Upper lobe of right lung (tissue), 1 donor: Measurements from ENCODE around the gene SBSN. TPM values are rescaled to one million over a fixed set of nuclear protein-coding genes. Genes with fewer than 3 reads are reported as not detected.

ENCODE experiments used
- ATAC-seq: fragments of 200-7000 bp; cut with Tn5 transposase; one replicate; pipeline ENCODE4 v1.9.1; 2020; ENCODE audit warnings: mild to moderate bottlenecking, moderate library complexity
- DNase-seq: peaks from one replicate; pipeline ENCODE4 v3.0.0-alpha.2; 2020
- H3K27ac ChIP-seq: fragments of 200-600 bp; one replicate; pipeline ENCODE4 v1.8.0; 2022
- H3K27me3 ChIP-seq: fragments of 200-600 bp; one replicate; pipeline ENCODE4 v1.8.0; 2022; ENCODE audit warnings: mild to moderate bottlenecking
- H3K36me3 ChIP-seq: fragments of 200-600 bp; one replicate; pipeline ENCODE4 v1.8.0; 2022
- H3K4me1 ChIP-seq: fragments of 200-600 bp; one replicate; pipeline ENCODE4 v1.8.0; 2022
- H3K4me3 ChIP-seq: fragments of 200-600 bp; one replicate; pipeline ENCODE4 v1.8.0; 2022; ENCODE audit warnings: mild to moderate bottlenecking
- H3K9me3 ChIP-seq: fragments of 200-600 bp; one replicate; pipeline ENCODE4 v1.8.0; 2022
- CTCF ChIP-seq: fragments of 200-600 bp; IDR thresholded peaks from one replicate; pipeline ENCODE4 v1.8.0; 2022; ENCODE audit warnings: antibody characterized with exemption
- intact Hi-C: fragments of 100-400 bp; cut with DNase I; formaldehyde crosslinking; loops from one replicate; pipeline ENCODE4 v1.11.0; 2022
- total RNA-seq: library from RNA; stranded (reverse); fragmentation: NEBNext Ultra II Directional; extraction: Animal tissue kit (Norgen Biotek cat#: 25700); gene quantifications from one replicate; pipeline ENCODE4 v1.2.1, GENCODE V29; 2021
- donor health status: DM: no; HTN: yes; CAD: no; lungs with severe emphysema.

Gene SBSN
- total RNA-seq, 1 donor from 2014 or later = not detected

- no peaks in the 10 kb centered on the region for H3K4me1 ChIP-seq
- no peak for TF ChIP-seq CTCF
- ATAC-seq (no peak), DNase-seq (no peak)
- H3K27me3 ChIP-seq = peaks cover 5% of the 10 kb centered on the region
- intact Hi-C loops = no loop called here
- H3K4me3 ChIP-seq = no peak overlapping the region
- no peaks in the 10 kb centered on the region for H3K36me3 ChIP-seq
- H3K9me3 ChIP-seq = no peaks in the 10 kb centered on the region
- no peak overlapping the region for H3K27ac ChIP-seq
These were observed 22.1 kb downstream of the SBSN start for GRCh38 chr19:35506011-35506410.

GRCh38 chr19:35502751-35503150 is 25.4 kb downstream of the SBSN start:
- no peak for TF ChIP-seq CTCF
- H3K27ac ChIP-seq = no peak overlapping the region
- ATAC-seq (no peak), DNase-seq (no peak)
- no peaks in the 10 kb centered on the region for H3K9me3 ChIP-seq
- no peaks in the 10 kb centered on the region for H3K4me1 ChIP-seq
- no peaks in the 10 kb centered on the region for H3K36me3 ChIP-seq
- H3K4me3 ChIP-seq = no peak overlapping the region
- intact Hi-C loops = no loop called here
- no peaks in the 10 kb centered on the region for H3K27me3 ChIP-seq

- TF ChIP-seq CTCF = no peak
- ATAC-seq = no peak
These were observed 26.4 kb downstream of the SBSN start for GRCh38 chr19:35501684-35502083.

GRCh38 chr19:35500611-35501010 is 27.5 kb downstream of the SBSN start:
- TF ChIP-seq CTCF = no peak
- intact Hi-C loops = no loop called here
- Histone ChIP-seq H3K4me1 (no peaks in the 10 kb centered on the region), H3K27me3 (no peaks in the 10 kb centered on the region), H3K27ac (no peak overlapping the region), H3K36me3 (no peaks in the 10 kb centered on the region), H3K4me3 (no peak overlapping the region), H3K9me3 (no peaks in the 10 kb centered on the region)
- no peak for ATAC-seq
- DNase-seq = no peak

More at GRCh38 chr19:35501684-35502083, 26.4 kb downstream of the SBSN start:
- Histone ChIP-seq H3K27ac (no peak overlapping the region), H3K4me1 (no peaks in the 10 kb centered on the region), H3K27me3 (no peaks in the 10 kb centered on the region), H3K4me3 (no peak overlapping the region), H3K36me3 (no peaks in the 10 kb centered on the region), H3K9me3 (no peaks in the 10 kb centered on the region)
- no peak for DNase-seq
- intact Hi-C loops = no loop called here

GRCh38 chr19:35498984-35499527 is 29.1 kb downstream of the SBSN start:
- no peak for TF ChIP-seq CTCF
- Histone ChIP-seq H3K4me3 (no peak overlapping the region), H3K9me3 (no peaks in the 10 kb centered on the region), H3K4me1 (peaks cover 3% of the 10 kb centered on the region), H3K27me3 (no peaks in the 10 kb centered on the region), H3K27ac (no peak overlapping the region), H3K36me3 (no peaks in the 10 kb centered on the region)
- intact Hi-C loops = loop anchor here (10.0 kb wide), 1 partner anchor 144 kb away; the partner anchor contains the start of gene FFAR3
- DNase-seq = no peak
- no peak for ATAC-seq

- H3K36me3 ChIP-seq = no peaks in the 10 kb centered on the region
- TF ChIP-seq CTCF = no peak
- H3K27ac ChIP-seq = no peak overlapping the region
- no peak overlapping the region for H3K4me3 ChIP-seq
- H3K4me1 ChIP-seq = peaks cover 3% of the 10 kb centered on the region
- DNase-seq (no peak), ATAC-seq (no peak)
- no peaks in the 10 kb centered on the region for H3K9me3 ChIP-seq
- no peaks in the 10 kb centered on the region for H3K27me3 ChIP-seq
- intact Hi-C loops = loop anchor here (10.0 kb wide), 1 partner anchor 143 kb away; the partner anchor contains the start of gene FFAR3
These were observed 29.9 kb downstream of the SBSN start for GRCh38 chr19:35498220-35498619.
